GM19099 (cell line): ENCODE results near the gene SOAT2.

Experiments
- POLR2A ChIP-seq: IDR thresholded peaks from 3 replicates; pipeline ENCODE4 v1.6.1; 2011; ENCODE audit warnings: low read depth; ENCODE audit not compliant: insufficient read length; ENCODE audit errors: extremely low read depth

The SOAT2 gene

DNA sequence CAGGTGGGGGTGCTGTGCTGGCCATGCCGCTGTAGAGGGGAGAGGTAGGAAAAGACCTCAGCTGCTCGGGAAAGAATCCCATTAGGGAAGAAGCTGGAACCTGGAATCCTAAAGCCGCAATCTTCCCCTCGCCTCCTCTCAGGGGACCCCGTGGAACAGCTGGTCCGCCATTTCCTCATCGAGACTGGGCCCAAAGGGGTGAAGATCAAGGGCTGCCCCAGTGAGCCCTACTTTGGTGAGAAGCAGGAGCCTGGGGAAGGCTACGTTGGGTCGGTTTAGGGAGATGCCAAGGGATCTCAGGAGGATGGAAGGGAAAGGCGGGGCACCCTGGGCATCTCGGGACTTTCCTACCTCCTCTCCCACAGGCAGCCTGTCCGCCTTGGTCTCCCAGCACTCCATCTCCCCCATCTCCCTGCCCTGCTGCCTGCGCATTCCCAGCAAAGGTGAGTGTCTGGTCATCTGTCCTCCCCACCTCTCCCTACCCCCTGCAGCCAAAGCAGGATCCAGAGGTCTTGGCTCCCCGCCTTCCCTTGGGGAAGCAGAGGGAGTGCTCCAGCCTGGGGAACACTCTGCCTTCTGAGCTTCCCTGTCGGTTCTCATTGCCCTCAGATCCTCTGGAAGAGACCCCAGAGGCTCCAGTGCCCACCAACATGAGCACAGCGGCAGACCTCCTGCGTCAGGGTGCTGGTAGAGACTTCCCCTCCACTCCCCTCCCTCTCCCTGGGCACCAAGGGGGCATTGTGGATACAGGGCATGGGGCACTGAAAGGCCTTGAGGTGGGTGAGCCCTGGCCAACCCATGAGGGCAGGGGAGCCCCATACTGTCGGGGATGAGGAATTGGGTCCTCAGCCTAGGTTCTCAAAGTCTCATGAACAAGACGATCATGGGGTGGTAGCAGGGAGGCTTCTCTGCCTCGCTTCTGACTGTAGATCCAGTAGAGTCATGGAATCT, 41.0 kb upstream of the SOAT2 start:
- TF ChIP-seq POLR2A, result no peak

DNA sequence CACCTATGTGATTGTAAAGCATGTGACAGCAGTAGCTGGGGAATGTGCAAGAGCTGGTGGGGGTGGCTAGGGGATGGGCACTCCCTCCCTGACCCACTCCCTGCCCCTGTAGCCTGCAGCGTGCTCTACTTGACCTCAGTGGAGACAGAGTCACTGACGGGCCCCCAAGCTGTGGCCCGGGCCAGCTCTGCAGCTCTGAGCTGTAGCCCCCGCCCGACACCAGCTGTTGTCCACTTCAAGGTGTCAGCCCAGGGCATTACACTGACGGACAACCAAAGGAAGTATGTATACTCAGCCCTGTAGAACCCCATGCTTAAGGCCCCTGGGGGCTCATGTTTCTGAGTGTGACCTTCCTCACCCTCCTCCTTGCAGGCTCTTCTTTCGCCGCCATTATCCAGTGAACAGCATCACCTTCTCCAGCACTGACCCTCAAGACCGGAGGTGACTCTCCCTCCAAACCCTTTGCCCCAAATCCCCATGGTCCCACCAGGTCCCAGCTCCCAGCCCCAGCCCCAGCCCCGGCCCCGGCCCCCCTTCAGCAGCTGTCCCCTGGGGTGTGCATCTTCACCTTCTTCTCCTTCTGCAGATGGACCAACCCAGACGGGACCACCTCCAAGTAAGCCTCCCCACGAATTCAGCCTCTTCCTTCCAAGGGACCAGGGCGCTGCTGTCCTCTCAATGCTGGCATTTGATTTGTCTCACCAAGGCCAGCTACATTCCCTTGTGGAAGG, 40.1 kb upstream of the SOAT2 start:
- no peak for TF ChIP-seq POLR2A

DNA sequence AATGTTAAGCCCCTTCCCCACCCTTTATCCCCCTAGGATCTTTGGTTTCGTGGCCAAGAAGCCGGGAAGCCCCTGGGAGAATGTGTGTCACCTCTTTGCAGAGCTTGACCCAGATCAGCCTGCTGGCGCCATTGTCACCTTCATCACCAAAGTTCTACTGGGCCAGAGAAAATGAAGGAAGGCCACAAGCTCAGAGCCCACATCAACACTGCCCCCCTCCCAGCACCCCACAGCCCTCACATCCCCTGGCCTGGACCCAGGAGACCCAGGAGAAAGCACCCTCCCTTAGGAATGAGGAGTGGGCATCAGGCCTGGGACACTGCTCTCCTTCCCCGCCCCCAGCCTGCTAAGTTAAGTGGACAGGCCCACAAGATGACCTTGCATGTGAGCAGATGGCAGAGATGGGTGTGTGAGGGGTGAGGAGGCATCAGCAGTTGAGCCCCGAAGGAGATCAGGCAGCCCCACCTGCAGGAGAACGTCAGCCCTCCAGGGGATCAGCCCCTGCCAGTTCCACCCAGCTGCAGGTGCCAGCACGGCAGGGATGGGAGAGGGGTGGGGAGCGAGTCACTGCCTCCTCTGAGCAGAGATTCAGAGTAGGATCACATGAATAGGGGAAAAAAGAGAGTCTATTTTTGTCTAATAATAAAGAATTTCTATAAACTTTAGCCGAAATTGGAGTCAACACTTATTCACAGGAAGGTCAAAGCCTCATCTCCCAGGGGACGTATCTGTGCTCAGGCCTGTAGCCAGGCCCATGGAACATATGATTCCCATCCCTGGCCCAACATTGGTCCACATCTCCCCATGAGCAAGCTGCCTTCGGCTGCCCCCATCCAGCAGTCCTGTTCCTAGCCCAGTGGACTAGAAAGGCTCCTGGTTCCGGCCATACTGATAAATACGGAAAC, 39.3 kb upstream of the SOAT2 start:
- TF ChIP-seq POLR2A, result no peak

DNA sequence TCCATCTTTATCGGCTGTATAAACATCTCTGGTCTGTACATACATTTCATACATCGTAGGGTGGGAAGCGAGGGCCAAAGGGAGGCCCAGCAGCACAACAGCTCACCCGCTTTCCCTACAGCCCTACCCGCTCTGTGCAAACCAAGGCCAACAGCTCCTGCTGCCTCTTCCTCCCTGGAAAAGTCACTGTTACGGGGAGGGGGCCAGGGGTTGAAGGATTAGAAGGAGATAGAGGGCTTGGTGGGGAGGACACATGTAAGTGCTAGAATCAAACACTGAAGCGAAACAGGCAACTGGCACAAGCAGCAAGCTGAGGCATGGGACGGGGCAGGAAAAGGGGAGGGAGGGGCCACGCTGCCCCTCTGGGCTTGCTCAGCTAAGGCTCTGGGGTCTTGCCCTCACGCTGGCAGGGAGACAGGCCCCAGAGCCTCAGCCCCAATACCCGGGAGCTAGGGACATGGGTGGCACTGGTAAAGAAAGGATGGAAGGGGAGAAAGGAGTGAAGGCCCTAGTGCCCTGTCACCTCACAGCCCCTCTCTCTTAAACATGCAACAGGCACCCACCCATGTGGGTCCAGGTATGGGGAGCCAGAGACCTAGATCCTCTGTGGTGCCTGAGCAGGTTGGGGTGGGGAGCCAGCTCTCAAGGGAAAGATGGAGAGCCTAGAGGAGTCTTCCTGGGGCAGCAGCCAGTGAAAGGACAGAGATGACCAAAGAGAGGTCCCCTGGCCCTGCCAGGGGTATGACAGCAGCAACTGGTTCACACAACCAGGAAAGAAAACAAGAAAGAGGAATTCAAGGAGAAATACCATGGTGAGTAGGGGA, 38.5 kb upstream of the SOAT2 start:
- TF ChIP-seq POLR2A, result no peak

DNA sequence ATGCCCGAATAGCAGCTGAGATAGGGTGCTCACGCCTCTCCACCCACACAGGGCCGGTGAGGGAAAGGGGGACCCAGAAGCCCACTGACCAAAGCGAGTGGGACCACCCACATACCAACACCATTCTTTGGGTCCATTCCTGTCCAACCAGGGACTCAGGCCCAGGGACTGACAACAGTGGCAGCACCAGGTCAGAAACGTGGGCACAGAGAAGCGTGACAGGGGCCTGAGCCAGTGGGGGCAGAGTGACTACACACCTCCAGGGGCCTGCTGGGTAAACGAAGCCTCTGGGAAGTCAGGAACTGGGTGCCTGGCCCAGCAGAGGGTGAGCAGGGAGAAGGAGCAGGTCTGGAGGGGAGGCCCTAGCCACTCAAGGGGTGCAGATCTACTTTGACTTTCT, 37.8 kb upstream of the SOAT2 start:
- TF ChIP-seq POLR2A, result no peak

DNA sequence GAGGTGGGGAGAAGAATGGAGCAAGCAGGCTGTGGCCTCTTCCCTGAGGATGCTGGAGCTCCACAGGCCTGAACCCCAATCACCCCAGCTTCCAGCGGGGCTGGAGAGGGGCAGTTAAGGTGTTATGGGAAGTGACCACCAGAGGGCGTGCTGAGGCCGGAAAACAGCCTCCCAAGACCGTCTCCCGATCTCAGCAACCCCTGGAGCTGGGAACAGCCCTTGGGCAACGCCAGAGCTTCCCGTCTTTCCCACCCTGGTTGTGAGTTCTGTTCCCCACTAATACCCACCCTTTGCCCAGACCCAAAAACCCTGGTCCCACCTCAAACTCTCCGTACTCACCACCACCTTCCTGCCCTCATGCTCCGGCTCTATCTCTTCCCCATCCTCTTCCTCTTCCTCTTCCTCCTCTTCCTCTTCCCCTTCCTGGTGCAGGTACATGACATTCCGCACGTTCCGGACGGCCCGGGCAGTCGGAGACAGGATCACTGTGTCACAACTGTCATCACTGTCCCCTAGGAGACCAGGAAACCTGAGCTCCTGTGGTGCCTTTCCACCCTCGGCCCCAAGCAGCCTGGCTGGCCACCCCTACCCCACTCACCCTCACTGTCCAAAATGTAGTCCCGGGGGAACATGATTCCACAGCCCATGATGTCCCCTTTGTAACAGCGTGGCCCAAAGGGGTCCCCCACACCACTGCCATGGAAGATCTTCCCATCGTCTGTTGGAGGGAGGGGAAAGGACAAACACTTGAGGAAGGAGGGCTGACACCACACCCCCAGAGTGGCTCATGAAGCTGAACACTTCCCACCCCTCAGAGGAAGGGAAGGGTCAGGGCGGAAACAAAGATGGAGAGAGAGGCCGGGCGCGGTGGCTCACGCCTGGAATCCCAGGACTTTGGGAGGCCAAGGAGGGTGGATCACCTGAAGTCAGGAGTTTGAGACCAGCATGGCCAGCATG, 37.0 kb upstream of the SOAT2 start:
- no peak for TF ChIP-seq POLR2A

DNA sequence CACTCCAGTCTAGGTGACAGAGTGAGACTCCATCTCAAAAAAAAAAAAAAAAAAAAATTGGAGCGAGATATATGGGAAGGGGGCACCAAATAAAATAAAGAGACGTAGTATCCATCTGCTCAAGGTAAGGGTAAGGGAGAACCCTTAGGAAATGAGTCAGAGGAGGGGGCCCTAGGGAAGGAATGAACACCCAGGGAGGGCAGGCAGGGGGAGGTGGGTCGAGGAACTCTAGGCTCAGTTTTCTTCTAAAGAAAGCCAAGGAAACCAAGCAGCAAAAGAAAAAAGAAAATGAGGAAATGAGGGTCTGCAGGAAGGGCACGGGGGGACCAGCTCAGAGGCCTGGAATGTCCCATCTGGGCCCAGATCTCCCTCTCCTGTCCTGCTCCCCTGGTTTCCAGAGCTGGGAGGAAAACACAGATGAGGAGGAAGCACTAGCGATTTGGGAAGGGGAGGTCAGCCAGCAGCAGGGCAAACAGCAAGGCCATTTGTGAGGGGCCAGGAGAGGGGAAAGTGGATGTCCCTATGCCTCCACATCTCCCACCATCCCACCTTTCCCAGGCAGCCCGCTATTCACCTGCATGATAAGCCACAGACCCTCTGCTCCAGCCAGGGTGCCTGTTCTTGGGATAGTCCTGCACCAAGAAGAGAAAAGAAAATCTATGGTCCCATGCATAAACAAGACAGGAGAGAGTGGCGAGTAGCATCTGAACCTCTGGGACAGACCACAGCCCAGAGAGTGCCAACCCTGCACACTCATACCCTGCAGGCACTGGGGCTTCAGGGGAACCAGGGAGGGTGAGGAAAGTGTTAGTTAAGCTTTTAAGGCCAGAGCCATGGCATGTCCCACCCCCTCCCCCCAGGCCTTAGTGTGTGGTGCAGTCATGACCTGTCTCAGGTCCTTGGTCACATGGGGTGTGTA, 36.0 kb upstream of the SOAT2 start:
- no peak for TF ChIP-seq POLR2A

DNA sequence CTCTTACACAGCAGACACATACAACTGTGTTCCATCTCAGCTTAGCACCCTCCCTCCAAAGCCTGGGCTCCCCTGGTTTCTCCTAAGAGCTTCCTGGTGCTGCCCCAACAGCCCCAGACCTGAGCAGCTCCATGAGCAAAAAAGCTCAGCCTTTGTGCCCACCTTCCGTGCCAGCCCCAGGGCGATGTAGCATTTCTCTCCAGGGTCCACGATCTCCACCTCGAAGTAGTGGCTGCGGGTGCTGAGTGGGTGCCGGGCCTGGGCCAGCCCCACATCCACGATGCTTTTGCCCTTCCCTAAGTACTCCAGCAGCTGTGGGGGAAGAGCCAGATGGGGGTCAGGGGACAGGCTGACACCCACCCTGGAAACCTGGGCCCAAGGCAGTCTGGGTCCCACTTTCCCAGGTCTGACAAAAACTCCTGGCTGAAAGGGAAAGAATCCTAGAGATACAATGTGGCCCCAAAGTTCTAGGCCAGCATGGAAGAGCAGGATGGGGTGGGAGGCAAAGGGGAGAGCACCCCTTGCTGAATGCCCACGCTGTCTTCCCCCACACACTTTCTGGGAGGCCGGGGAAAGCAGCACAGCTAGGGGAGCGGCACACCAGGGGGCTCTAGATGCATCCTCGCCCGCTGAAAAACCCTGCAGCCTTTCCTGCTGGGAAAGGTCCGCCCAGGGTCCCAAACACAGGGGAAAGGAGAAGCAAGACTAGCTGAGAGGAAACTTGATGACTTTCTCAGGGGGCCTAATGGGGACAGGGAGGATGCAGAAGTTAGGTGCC, 35.1 kb upstream of the SOAT2 start:
- TF ChIP-seq POLR2A, result no peak

DNA sequence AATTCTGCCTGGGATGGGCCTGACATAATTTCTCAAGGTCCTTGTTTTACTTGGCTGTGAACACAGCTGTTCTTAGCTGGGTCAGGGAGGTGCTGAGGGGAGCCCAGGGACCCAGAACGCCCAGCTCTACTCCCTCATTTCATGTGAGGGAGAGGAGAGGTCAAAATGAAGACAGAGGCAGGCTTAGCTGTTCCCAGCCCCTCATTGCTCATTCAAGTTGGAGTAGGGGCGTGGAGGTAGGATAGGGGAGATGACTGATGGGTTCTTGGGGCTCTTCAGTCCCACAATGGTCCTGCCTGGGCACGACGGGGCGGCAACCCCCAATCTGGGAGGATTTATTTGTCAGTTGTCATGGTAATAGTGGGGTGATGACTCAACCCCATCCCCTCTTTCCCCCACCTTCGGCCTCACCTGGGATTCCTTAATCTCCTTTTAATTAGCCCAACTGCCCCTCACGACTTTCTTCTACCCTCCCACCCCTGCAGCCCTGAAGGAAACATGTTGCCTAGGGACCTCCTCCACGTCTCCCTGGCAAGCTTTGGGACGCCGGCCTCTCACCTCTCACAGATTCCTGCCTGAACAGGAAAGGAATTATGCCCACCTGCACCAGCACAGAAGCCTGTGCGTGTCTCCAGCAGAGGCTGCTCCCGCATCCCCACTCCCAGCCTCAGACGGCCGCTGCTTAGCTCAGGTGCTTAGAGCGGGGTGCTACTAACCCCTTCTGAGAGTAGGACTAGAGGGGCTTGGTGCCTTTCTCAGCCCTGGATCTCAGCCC, 34.3 kb upstream of the SOAT2 start:
- no peak for TF ChIP-seq POLR2A

DNA sequence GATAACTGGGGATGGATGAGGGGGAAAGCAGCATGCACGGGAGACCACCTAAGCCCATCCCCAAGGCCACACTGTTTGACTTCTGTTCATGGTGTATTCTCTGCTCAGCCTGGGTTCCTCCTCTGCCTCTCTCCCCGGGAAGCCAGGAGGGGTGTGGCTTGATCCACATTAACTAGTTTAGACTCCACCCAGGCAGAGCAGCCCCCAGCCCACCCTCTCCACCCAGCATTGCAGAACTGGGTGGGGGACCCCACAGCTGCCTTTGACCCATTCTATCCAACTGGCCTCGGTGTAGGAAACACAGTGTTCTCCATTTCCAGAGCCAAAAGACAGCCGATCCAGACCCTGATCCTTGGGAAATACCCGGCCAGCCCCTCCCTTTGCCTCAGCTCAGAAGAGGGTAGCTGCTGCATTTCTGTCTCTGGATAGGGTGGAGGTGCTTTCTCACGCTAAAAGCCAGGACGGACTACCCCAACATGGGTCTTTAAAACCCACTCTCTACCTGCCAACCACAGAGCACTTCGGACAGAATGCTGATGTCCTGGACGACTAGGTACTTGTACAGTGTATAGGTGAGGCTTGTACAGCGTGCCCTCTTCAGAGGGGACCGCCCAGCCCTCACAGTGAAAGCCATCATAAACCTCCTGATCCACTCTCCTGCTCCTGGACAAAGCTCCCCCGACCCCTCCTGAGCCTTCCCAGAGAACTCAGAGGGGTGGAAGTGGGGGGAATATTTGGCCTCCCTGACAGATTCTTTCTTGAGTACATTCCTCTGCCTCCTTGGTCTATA, 33.5 kb upstream of the SOAT2 start:
- no peak for TF ChIP-seq POLR2A

DNA sequence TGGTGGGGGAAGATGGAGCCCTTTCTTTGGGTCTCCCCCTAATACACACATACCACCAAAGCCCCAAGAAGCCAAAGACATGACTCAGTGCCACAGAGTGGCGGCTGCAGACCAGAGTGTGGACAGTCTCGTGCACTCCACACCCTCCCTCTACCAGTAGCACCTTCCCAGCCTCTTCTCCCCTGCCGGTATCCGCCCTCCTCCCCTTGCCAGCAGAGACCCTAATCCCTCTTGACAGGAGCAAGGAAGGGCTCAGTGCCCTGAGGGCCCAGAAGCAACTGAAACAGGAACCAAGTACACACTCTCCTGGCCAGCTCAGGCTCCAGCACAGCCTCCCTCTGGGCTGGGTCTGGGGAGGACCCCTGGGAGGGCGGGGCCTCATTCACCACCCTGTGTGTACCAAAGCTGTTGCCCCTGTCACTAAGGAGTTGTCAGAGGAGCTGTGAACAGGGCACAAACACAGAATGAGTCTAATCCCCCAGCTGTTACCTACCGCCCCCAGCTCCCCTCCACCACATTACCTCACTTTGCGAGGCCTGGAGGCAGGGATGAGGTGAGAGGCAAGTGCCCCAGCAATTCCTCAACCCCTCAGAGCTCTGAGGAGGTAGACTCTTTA, 32.3 kb upstream of the SOAT2 start:
- TF ChIP-seq POLR2A, result no peak
